Measurements from ENCODE around the gene CASTOR1. TPM values are rescaled to one million over a fixed set of nuclear protein-coding genes. Genes with fewer than 3 reads are reported as not detected.
A peak's percentile ranks its signal among the peaks of the same experiment; 100 is the strongest.

The CASTOR1 gene
- total RNA-seq, 2 donors from 2014 or later = 6.2 to 7.4 TPM

DNA sequence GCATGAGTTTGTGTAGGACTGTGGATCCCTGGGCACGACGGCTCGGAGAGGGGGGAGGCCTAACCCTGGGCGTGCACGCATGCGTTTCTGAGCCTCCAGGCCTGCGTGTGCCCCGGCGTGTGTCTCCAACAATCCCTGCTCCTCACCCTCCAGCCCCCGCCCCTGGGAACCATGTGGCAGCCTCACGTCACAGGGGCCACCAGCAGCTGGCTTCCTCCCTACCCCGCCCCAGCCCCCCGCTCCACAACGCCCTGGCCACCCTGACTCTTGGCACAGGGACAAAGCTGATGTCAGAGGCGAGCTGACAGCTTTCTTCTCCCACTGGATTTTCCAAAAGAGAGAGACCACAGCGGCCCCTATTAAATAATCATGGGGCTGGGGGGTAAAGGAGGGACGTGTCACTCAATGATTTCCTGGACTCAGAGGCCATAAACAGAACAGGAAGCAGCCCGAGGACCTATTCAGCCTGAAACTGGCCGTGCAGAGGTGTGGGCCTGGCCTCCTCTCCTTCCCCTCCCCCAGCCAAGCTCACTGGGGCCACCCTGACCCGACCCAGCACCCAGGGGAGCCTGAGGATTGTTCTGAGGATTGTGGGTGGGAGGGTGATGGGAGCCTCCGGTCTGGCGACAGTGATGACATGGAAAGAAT, 36.0 kb downstream of the CASTOR1 start:
- Mint-ChIP-seq H3K9me3 (no peaks in the 10 kb centered on the region), H3K27ac (no peak overlapping the region), H3K36me3 (ENCODE audit: insufficient read depth in 2 of 2) (no peaks in the 10 kb centered on the region), H3K4me3 (no peak overlapping the region), H3K27me3 (ENCODE audit: low read depth) (no peaks in the 10 kb centered on the region), H3K4me1 (ENCODE audit: low read depth) (peaks cover 59% of the 10 kb centered on the region)
- DNase-seq (no peak), ATAC-seq (replicated peaks in 1 of 2) (no peak)

DNA sequence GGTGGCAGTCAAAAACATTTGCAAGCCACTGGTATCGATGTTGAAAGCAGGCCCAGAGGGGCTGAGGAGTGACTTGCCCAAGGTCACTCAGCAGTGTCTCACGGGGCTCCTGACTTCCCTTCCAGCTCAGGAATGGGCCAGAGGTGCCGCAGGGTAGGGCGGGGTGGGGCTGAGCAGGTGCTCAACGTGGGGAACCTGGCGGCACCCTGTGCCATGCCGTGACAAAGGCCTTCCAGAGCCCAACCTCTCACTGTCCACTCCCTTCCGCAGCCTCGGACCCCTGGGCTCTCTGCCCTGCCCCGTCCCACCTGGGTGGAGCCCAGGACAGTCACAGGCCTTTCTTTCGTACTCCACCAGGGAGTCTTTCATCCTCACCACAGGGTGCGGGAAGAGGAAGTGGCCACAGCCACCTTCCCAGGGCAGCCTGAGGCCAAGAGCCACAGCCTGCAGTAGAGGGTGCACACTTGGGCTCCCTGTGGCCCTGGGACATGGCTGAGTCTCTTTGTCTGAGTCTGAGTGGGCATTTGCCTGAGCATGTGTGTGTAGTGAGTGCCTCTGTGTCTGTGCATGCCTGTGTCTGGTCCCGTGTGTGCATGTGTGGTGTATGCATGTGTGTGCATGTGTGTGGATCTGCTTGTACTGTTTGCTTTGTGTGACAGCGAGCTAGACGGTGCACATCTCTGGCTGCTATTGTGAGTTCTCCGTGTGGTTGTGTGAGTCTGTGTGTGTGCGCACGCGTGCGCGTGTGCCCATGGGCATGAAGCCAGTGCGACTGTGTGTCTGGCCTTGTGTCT, 36.7 kb downstream of the CASTOR1 start:
- Mint-ChIP-seq H3K4me3 (no peak overlapping the region), H3K27ac (no peak overlapping the region), H3K4me1 (ENCODE audit: low read depth) (peaks cover 60% of the 10 kb centered on the region), H3K36me3 (ENCODE audit: insufficient read depth in 2 of 2) (no peaks in the 10 kb centered on the region), H3K27me3 (ENCODE audit: low read depth) (no peaks in the 10 kb centered on the region), H3K9me3 (no peaks in the 10 kb centered on the region)
- ATAC-seq (replicated peaks in 1 of 2) = no peak
- no peak for DNase-seq

DNA sequence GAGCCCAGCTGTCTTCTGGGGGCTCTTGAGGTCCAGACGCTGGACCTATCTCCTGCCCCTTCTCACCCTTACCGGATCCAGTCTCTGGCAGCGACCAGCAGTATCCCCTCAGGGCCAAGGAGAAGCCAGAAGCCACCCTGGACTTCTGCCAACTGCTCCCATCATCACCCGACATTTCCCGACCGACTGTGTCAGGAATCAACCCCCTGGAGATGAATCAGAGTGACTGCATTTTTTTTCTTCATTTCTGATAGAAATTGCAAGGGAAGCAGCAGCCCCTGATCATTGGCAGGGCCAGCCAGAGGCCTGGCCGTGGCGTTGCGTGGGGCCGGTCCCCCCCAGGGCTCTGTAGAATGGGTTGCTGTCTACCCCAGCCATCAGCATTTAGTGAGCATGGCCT, 37.6 kb downstream of the CASTOR1 start:
- Mint-ChIP-seq H3K4me3 (no peak overlapping the region), H3K9me3 (no peaks in the 10 kb centered on the region), H3K27me3 (ENCODE audit: low read depth) (no peaks in the 10 kb centered on the region), H3K4me1 (ENCODE audit: low read depth) (peaks cover 69% of the 10 kb centered on the region), H3K27ac (no peak overlapping the region), H3K36me3 (ENCODE audit: insufficient read depth in 2 of 2) (no peaks in the 10 kb centered on the region)
- DNase-seq (no peak), ATAC-seq (replicated peaks in 1 of 2) (no peak)

GRCh38 chr22:30250661-30251267, 38.5 kb downstream of the CASTOR1 start:
- no peaks in the 10 kb centered on the region for H3K9me3 Mint-ChIP-seq
- no peak overlapping the region for H3K27ac Mint-ChIP-seq
- ATAC-seq (replicated peaks in 1 of 2) (peak; percentile 56 to 64), DNase-seq (peak; percentile 45 to 65)
- peak overlapping the region in 1 of 2 donors; percentile 29 for H3K4me3 Mint-ChIP-seq
- no peaks in the 10 kb centered on the region for H3K27me3 Mint-ChIP-seq (ENCODE audit: low read depth)
- H3K36me3 Mint-ChIP-seq (ENCODE audit: insufficient read depth in 2 of 2) = peaks cover 0 to 2% of the 10 kb centered on the region in 2 donors
- H3K4me1 Mint-ChIP-seq (ENCODE audit: low read depth) = peaks cover 67% of the 10 kb centered on the region

DNA sequence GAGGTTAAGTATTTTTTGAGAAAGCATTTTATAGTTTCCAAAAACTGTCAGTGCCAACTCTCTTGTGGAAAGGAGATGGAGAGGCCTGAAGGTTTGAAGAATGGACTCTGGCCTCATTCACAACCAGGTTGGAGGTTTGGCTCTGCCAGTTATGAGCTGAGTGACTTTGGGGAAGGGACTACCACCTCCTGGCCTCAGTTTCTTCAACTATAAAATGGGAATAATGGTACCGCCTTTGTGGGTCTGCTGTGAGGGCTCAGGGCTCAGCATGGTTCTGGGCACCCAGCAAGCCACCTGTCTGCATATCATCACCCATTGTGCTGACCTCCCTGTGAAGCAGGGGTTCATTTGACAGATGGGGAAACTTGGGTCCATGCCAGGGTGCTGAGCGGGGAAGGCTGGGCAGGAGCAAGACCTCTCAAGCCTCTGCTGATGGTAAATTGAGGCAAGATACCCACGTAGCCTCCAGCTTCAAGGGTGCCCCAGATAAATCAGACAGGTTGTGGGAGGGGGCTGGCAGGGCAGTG, 39.2 kb downstream of the CASTOR1 start:
- ATAC-seq (replicated peaks in 1 of 2) (no peak), DNase-seq (no peak)
- peak overlapping the region in 1 of 2 donors; percentile 8 for H3K4me3 Mint-ChIP-seq
- no peaks in the 10 kb centered on the region for H3K27me3 Mint-ChIP-seq (ENCODE audit: low read depth)
- peaks cover 1 to 5% of the 10 kb centered on the region in 2 donors for H3K36me3 Mint-ChIP-seq (ENCODE audit: insufficient read depth in 2 of 2)
- peaks cover 69% of the 10 kb centered on the region for H3K4me1 Mint-ChIP-seq (ENCODE audit: low read depth)
- no peaks in the 10 kb centered on the region for H3K9me3 Mint-ChIP-seq
- no peak overlapping the region for H3K27ac Mint-ChIP-seq

DNA sequence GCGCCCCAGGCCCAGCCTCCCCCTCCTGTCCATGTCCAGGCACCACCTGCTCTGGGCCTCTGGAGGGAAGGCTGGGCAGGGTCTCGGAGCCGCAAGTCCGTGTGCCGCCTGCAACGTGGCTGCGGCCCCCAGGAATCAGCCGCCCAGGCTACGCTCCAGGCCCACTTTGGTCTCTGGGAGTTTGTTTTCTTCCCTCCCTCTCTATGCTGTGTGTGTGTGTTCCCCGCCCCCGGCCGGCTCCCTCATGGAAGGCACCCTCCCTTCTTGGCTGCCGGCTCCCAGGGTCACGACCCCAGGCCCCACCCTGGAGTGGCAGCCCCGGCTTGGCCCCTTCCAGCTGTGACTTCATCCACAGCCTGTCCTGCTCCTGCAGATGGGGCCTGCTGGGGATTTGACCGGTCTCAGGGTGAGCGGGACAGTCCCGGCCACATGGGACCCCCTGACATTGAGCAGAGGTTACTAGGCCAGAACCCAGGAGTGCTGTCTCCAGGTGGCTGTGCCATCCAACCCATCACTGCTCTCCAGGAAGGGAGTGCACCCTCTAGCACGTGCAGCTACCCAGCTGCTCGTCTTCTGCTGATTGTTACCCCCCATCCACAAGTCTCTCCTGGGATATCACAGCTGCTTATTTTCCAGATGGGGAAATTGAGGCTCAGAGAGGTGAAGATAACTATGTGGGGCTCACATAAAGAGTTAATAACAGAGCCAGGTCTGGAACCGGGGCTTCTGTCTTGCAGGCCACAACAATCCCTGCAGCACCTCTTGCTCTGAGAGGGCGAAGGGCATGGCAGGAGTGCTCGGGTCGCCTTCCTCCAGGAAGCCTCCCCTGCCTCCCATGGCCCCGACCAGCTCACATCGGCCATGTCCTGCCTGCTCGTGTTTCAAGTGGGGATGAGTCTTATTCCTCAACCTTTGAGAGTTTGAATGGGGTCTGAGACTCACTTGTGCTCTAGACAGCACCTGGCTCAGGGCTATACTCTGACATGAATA, 40.0 kb downstream of the CASTOR1 start:
- peaks cover 3 to 5% of the 10 kb centered on the region in 2 donors for H3K36me3 Mint-ChIP-seq (ENCODE audit: insufficient read depth in 2 of 2)
- H3K9me3 Mint-ChIP-seq = no peaks in the 10 kb centered on the region
- no peak overlapping the region for H3K4me3 Mint-ChIP-seq
- no peak overlapping the region for H3K27ac Mint-ChIP-seq
- ATAC-seq (replicated peaks in 1 of 2) = no peak
- DNase-seq = no peak
- peaks cover 76% of the 10 kb centered on the region for H3K4me1 Mint-ChIP-seq (ENCODE audit: low read depth)
- no peaks in the 10 kb centered on the region for H3K27me3 Mint-ChIP-seq (ENCODE audit: low read depth)

DNA sequence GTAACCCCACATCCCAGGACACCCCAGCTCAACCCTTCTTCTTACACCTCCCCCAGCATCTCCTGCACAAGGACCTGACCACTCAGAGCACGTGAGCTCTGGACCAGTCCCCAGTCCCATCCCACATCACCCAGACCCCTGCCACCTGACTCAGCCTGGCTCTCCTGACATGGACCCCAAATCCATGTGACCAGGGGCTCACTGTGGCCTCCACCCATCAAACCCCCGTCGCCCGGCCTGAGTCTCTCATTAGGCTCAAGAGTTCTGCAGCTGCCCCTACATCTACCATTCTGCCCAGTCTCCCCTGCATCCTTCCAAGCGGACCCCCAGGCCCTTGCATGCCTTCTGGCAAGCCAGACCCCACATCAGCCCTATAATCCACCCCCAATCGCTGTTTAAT, 40.8 kb downstream of the CASTOR1 start:
- Mint-ChIP-seq H3K4me3 (peak overlapping the region; percentile 31 to 50), H3K27ac (no peak overlapping the region), H3K4me1 (ENCODE audit: low read depth) (peaks cover 85% of the 10 kb centered on the region), H3K27me3 (ENCODE audit: low read depth) (no peaks in the 10 kb centered on the region), H3K36me3 (ENCODE audit: insufficient read depth in 2 of 2) (peaks cover 3 to 5% of the 10 kb centered on the region in 2 donors), H3K9me3 (no peaks in the 10 kb centered on the region)
- DNase-seq = no peak
- no peak for ATAC-seq (replicated peaks in 1 of 2)

DNA sequence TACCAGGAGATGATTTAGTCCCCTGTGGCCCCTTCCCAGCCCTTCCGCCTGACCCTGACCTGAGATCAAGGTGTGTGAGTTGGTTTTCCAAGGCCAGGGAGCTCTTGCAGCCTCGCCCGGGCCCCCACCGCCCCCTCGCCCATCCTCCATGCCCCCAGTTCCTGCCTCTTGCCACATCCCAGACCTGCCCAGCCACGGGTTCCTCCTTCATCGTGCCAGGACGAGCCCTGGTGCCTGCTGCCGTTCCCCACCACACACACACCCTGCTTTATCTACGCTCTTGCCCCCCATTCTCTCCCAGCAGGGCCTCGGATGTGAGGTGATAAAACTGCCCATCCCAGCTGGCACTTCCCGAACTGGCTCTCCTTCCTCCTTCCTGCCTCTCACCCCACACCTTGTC, 41.3 kb downstream of the CASTOR1 start:
- H3K4me3 Mint-ChIP-seq = peak overlapping the region; percentile 50 to 94
- H3K27me3 Mint-ChIP-seq (ENCODE audit: low read depth) = no peaks in the 10 kb centered on the region
- H3K36me3 Mint-ChIP-seq (ENCODE audit: insufficient read depth in 2 of 2) = peaks cover 4 to 5% of the 10 kb centered on the region in 2 donors
- peaks cover 88% of the 10 kb centered on the region for H3K4me1 Mint-ChIP-seq (ENCODE audit: low read depth)
- H3K27ac Mint-ChIP-seq = no peak overlapping the region
- DNase-seq (no peak), ATAC-seq (replicated peaks in 1 of 2) (no peak)
- H3K9me3 Mint-ChIP-seq = no peaks in the 10 kb centered on the region

DNA sequence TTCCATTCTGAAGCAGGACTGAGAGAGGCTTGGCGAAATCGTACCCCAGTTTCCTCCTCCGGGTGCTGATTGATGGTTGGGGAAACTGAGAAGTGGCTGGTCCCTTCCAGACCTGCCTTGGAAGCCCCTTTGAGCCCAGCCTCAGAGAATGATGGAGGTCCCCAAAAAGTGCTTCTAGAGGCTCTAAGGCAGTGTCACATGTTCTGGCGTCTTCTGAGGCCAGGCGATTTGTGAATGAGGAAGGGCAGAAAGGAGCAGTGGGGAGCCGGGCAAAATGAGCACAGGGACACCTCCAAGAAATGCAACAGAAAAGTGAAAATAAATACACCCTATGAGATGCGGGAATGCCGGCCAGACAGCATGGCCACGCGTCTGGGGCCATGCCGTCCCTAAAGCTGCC, 41.7 kb downstream of the CASTOR1 start:
- H3K4me3 Mint-ChIP-seq = peak overlapping the region; percentile 94 to 99
- peaks cover 88% of the 10 kb centered on the region for H3K4me1 Mint-ChIP-seq (ENCODE audit: low read depth)
- H3K27ac Mint-ChIP-seq = peak overlapping the region; percentile 37
- peaks cover 5 to 6% of the 10 kb centered on the region in 2 donors for H3K36me3 Mint-ChIP-seq (ENCODE audit: insufficient read depth in 2 of 2)
- no peaks in the 10 kb centered on the region for H3K27me3 Mint-ChIP-seq (ENCODE audit: low read depth)
- DNase-seq (no peak), ATAC-seq (replicated peaks in 1 of 2) (no peak)
- H3K9me3 Mint-ChIP-seq = no peaks in the 10 kb centered on the region

DNA sequence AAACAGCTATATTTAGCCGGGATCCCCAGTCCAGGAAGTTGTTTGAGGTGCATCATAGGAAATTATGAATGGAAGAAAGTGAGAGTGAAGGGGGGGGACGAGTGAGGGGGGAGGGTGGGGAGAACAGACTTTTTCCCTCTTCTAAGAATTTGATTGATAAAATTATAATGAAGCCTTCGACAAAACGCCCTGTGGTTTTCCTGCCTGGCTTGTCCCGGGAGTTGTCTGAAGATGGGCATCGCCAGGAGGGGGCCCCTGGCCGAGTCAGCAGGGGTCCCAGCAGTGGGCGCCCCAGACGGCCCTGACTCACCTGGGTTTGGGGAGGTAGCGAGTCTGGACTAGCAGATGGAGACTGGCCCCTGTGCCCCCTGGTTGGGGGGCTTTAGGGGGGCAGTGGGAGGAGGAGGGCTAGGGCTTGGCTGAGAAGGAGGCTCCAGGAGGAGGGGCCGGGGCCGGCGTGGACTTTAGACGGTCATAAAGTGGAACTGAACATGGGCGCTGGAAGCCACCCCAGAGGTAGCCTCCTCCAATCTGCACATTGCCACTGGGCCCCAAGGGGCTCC, 42.4 kb downstream of the CASTOR1 start:
- ATAC-seq (replicated peaks in 1 of 2) (peak; percentile 22 to 39), DNase-seq (peak in 1 of 2 donors; percentile 37)
- peak overlapping the region; percentile 94 to 99 for H3K4me3 Mint-ChIP-seq
- peak overlapping the region; percentile 95 for H3K27ac Mint-ChIP-seq
- no peaks in the 10 kb centered on the region for H3K9me3 Mint-ChIP-seq
- peaks cover 83% of the 10 kb centered on the region for H3K4me1 Mint-ChIP-seq (ENCODE audit: low read depth)
- peaks cover 5 to 6% of the 10 kb centered on the region in 2 donors for H3K36me3 Mint-ChIP-seq (ENCODE audit: insufficient read depth in 2 of 2)
- no peaks in the 10 kb centered on the region for H3K27me3 Mint-ChIP-seq (ENCODE audit: low read depth)

GRCh38 chr22:30245985-30246813, 43.1 kb downstream of the CASTOR1 start, which contains the start of gene LIF:
TSS of gene LIF (minus strand) at chr22:30246759. CDS start at chr22:30246695, 64 bp downstream.
- Mint-ChIP-seq H3K27me3 (ENCODE audit: low read depth) (no peaks in the 10 kb centered on the region), H3K4me1 (ENCODE audit: low read depth) (peaks cover 76% of the 10 kb centered on the region), H3K9me3 (no peaks in the 10 kb centered on the region), H3K4me3 (peak within 1 kb of the TSS; percentile 94 to 99), H3K27ac (peak within 1 kb of the TSS; percentile 98), H3K36me3 (ENCODE audit: insufficient read depth in 2 of 2) (peaks cover 5 to 6% of the 10 kb centered on the region in 2 donors)
- DNase-seq = peak; percentile 72
- ATAC-seq (replicated peaks in 1 of 2) = peak; percentile 76 to 81

Measured in activated T-cell treated with anti-CD3 and anti-CD28 coated beads, Interleukin-2, amount 50 U/mL, for 72 hours (primary cell).